SK-MEL-5 (cell line): ENCODE data around the gene PLSCR1. TPM values are rescaled to one million over a fixed set of nuclear protein-coding genes. Genes with fewer than 3 reads are reported as not detected.
"Not testable (repeated sequence)": the region's sequence is repeated elsewhere in the genome, so short reads cannot be mapped to it uniquely, and the experiment has no call there.

ENCODE experiments used
- DNase-seq: peaks from one replicate; pipeline ENCODE4 v3.0.0-alpha.2; 2016; ENCODE audit warnings: low read depth, low spot score
- in situ Hi-C: cut with HindIII; loops from 2 replicates; pipeline ENCODE4 v1.10.0; 2016; ENCODE audit warnings: low sequenced_read_pairs, high pct_unique_total_duplicates, low pct_unique_long_range_greater_than_20kb
- total RNA-seq: library from RNA; depleted of rRNA; stranded (reverse); fragments of >200 nt; shearing (Covaris generic); gene quantifications from 2 replicates; pipeline ENCODE4 v1.2.3, GENCODE V29; 2014

Gene PLSCR1
- total RNA-seq, 1 experiment from 2014 or later: 367 TPM

DNA sequence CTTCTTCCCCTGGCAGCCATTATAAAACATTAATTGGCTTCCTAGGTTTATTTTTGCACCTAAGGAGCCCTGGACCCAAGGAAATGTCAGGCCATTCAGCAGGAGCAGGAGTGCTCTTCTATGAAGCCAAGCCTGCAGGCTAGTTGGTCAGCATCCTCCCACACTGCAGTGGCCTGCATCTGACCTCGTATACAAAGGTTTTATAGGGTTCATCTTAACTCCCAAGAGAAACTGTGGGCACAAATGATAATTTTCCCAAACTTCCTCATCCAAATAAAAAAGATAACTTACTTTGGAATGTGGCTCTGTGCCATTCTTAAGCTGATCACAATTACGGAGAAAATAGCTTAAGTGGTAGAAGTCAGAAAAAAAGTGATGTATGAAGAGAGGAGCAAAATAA, 19.4 kb downstream of the PLSCR1 start:
- DNase-seq: no peak
- in situ Hi-C loops: no loop called here

- in situ Hi-C loops: no loop called here
- DNase-seq: no peak
Observed at GRCh38 chr3:146523531-146523930, 20.9 kb downstream of the PLSCR1 start.

DNA sequence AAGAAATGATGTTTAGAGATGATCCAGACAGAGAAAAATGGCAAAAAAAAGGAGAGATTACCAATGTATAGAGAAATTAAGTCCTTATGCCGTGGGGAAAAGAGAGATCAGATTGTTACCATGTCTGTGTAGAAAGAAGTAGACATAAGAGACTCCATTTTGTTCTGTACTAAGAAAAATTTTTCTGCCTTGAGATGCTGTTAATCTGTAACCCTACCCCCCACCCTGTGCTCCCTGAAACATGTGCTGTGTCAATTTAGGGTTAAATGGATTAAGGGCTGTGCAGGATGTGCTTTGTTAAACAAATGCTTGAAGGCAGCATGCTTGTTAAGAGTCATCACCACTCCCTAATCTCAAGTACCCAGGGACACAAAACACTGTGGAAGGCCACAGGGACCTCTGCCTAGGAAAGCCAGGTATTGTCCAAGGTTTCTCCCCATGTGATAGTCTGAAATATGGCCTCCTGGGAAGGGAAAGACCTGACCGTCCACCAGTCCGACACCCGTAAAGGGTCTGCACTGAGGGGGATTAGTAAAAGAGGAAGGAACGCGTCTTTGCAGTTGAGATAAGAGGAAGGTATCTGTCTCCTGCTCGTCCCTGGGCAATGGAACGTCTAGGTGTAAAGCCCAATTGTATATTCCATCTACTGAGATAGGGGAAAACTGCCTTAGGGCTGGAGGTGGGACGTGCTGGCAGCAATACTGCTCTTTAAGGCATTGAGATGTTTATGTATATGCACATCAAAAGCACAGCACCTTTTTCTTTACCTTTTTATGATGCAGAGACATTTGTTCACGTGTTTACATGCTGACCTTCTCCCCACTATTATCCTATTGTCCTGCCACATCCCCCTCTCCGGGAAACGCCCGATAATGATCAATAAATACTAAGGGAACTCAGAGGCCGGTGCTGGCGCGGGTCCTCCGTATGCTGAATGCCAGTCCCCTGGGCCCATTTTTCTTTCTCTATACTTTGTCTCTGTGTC, 21.9 kb downstream of the PLSCR1 start:
- DNase-seq, in situ Hi-C loops: not testable (repeated sequence)

GRCh38 chr3:146521394-146521793, 23.0 kb downstream of the PLSCR1 start:
- in situ Hi-C loops: no loop called here
- no peak for DNase-seq

DNA sequence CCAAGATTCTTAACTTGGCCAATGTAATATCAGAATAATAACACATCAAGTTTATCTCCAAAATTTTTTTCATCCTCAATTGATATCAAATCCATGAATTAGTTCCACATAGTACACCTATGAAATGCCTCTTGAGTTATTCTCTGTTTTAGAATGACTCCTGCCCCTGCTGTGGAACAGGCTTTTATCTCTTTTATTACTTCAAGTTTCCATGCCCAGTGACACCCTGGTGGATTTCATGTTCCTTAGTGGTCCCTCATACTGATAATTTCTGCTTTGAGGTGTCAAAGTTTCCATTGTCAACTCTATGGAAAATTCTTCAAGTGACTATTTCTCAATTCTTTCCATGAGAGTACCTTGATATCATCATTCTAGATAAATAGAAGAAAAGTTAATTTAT, 24.6 kb downstream of the PLSCR1 start:
- DNase-seq: no peak
- in situ Hi-C loops: no loop called here

DNA sequence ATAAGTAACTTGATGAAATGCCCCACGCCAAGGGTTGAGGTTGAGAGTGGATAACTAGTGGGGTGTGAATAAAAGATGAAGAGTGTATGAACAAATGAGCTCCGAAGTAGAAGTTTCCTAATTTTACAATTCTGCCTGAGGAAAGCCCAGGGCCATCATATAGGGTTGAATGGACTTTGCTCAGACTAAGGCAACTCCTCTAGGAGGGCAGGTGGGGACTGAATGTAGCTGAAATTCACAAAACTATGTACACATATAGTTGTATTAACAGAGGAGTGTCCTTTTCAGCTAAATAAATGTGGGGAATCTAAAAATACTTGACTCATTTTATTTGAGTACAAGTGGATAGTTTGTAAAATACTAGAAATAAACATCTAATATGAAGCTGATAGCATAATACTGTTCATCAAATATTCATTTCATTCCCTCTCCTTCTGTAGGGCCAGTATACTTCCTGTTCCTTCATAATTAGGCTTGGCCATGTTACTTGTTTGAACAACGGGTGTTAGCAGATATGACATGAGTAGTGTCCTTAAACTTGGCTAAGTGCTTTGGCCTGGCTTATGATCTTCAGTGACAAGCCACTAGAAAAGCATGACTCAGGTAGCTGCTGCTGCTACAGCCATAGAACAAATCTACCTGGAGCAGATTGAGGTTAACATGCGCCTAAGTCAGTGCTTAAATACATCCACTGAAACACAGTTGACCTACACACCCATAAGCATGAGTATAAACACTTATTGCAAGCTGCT, 26.5 kb downstream of the PLSCR1 start:
- DNase-seq: no peak
- in situ Hi-C loops: no loop called here

DNA sequence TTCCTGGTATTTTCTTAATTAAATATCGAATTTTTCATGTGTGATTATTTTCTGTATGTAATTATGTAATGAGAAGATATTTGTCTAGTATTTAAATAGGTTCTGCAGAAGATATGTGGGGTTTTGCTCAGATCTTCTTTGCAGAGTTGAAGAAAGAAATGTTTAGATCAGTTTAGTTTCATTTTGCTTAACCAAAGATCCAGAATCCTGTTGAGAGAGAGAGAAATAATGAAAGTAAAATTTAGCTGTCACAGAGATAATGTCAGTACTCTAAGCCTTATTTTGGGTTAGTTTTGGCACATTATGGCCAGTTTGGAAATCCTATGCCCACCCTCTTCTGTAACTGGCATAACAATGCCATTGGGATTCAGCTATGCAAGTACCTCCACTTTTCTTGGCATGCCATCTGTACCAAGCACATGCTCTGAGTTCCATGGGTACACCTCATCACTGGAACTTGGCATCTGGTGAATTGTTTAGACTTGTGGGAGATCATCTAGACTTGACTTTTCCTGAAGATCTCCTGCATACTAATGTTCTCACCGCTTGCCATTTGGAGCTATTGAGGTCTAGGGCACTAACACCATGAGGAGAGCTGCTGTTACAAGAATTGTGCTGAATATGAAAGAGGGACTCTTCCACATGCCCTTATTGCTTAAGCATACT, 30.9 kb downstream of the PLSCR1 start:
- DNase-seq: no peak
- in situ Hi-C loops: no loop called here

- DNase-seq: no peak
- in situ Hi-C loops: no loop called here
Observed at GRCh38 chr3:146511402-146512134, 32.8 kb downstream of the PLSCR1 start.

DNA sequence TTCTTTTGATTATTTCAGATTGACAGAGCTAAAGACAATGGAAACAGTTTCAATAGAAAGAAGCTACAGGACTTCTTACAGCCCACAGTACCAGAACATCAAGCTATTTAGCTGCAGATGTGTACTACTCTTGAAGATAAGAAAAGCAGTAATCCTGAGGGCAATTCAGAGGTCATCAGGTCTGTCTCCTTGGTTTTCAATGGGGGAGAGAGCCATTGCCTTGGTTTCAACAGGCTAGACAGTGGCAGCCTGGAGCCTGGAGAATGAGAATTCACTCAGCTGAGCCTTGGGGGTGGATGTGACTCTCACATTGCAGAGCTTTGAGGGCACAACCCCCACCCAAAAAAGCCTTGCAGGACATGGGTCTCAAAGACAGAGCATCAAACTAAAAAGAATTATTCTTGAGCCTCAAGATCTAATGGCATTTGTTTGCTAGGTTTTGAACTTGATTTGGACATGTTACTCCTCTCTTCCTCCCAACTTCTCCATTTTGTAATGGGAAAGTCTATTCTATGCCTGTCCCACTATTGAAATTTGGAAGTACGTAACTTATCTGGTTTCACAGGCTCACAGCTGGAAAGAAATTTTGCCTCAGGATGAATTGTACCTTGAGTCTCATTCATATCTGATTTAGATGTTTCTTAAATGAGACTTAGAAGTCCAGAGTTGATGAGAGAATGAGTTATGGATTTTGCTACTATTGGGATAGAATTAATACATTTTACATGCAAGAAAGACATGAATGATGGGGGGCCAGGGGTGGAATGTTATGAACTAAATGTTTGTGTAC, 36.9 kb downstream of the PLSCR1 start:
- in situ Hi-C loops: no loop called here
- no peak for DNase-seq

DNA sequence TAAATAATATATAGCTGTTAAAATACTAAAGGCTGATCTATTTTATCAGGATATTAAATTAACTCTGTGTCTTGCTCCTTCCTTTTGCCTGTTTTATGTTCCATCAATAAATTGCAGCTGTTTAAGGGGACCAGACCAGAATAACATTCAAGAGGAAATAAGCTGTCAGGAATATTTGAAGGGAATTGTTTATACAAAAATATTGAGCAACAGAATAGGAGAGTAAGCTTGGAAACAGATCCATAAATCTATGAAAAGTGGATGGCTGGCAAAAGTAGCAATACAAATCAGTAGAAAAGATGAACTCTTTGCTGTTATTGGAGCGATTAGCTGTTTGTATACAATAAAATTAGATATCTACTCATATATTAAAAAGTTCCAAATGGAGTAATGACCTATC, 38.9 kb downstream of the PLSCR1 start:
- in situ Hi-C loops: no loop called here
- DNase-seq: no peak

GRCh38 chr3:146504498-146505197, 39.8 kb downstream of the PLSCR1 start:
- DNase-seq: no peak
- in situ Hi-C loops: no loop called here

- no peak for DNase-seq
- in situ Hi-C loops: no loop called here
Observed at GRCh38 chr3:146503461-146504202, 40.8 kb downstream of the PLSCR1 start.

- in situ Hi-C loops: no loop called here
- DNase-seq: no peak
Observed at GRCh38 chr3:146502887-146503460, 41.4 kb downstream of the PLSCR1 start.

- no peak for DNase-seq
- in situ Hi-C loops: no loop called here
Observed at GRCh38 chr3:146501752-146502151, 42.7 kb downstream of the PLSCR1 start.

DNA sequence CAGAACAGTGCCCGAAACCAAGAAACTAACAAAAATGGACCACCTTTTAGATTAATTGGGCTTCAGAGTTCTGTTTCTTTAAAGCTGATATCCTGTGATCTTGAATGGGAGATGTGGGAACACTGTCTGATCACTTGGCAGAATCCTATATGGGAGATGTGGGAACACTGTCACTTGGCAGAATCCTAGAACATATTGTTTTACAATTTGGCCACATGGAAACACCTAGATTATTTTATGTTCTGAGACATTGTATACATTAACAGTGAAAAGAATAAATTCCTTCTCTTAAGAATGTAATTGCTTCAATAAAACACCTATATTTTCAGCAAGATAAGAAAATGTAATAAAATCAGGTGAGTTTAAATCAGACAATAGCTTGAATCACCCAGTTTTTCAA, 44.7 kb downstream of the PLSCR1 start:
- in situ Hi-C loops: no loop called here
- no peak for DNase-seq
